IMR-90 (cell line): ENCODE measurements around the gene GNAT2. TPM values are rescaled to one million over a fixed set of nuclear protein-coding genes. Genes with fewer than 3 reads are reported as not detected.

Source experiments
- ATAC-seq: fragments of 200-7000 bp; cut with Tn5 transposase; 2 replicates; pipeline ENCODE4 v1.9.1; 2020; ENCODE audit warnings: low read depth, mild to moderate bottlenecking, moderate library complexity
- BruUV-seq: library from RNA; stranded (reverse); fragments of 400-500 nt; replicated peaks from 2 replicates; lab custom pipeline; 2021; lab: Mats Ljungman, UMichigan
- CTCF ChIA-PET: fragments of 300-600 bp; formaldehyde crosslinking; extraction: SDS; loops from one replicate; lab custom pipeline; 2021; ENCODE audit warnings: antibody characterized with exemption; lab: Yijun Ruan, JAX
- POLR2A ChIA-PET: fragments of 300-600 bp; sonication (Branson Sonifier 250); formaldehyde crosslinking; loops from one replicate; lab custom pipeline; 2022; ENCODE audit warnings: antibody characterized with exemption; ENCODE audit not compliant: unreplicated experiment; lab: Charles Lee
- DNase-seq: peaks from one replicate; pipeline ENCODE4 v3.0.0; 2013
- H2AFZ ChIP-seq: replicated peaks from 2 replicates; pipeline ENCODE3; 2013; ENCODE audit warnings: low read length, mild to moderate bottlenecking; ENCODE audit not compliant: poor library complexity
- H2AK5ac ChIP-seq: 2 replicates; pipeline ENCODE4 v1.6.1; 2013; ENCODE audit warnings: low read depth, low read length, inconsistent platforms
- H2AK9ac ChIP-seq: replicated peaks from 2 replicates; pipeline ENCODE3; 2013; ENCODE audit warnings: mild to moderate bottlenecking, low read depth, low read length, moderate library complexity; ENCODE audit not compliant: poor library complexity
- H2BK120ac ChIP-seq: 2 replicates; pipeline ENCODE4 v1.6.1; 2013; ENCODE audit warnings: low read depth, low read length, inconsistent platforms
- H2BK15ac ChIP-seq: 3 replicates; pipeline ENCODE4 v1.6.1; 2013; ENCODE audit warnings: low read depth, low read length, inconsistent platforms
- H2BK20ac ChIP-seq: 2 replicates; pipeline ENCODE4 v1.6.1; 2013; ENCODE audit warnings: low read depth, mild to moderate bottlenecking, inconsistent platforms, low read length, moderate library complexity
- H2BK5ac ChIP-seq: 2 replicates; pipeline ENCODE4 v1.6.1; 2013; ENCODE audit warnings: mild to moderate bottlenecking, low read depth, low read length, inconsistent platforms; ENCODE audit not compliant: poor library complexity, severe bottlenecking
- H3K14ac ChIP-seq: replicated peaks from 2 replicates; pipeline ENCODE4 v1.6.1; 2013; ENCODE audit warnings: low read depth, low read length, inconsistent platforms
- H3K18ac ChIP-seq: 2 replicates; pipeline ENCODE4 v1.6.1; 2013; ENCODE audit warnings: low read depth, low read length, control low read depth
- H3K23ac ChIP-seq: 2 replicates; pipeline ENCODE4 v1.6.1; 2013; ENCODE audit warnings: low read depth, low read length, inconsistent platforms
- H3K27ac ChIP-seq: 2 replicates; pipeline ENCODE4 v1.5.1; 2013; ENCODE audit warnings: mild to moderate bottlenecking, control low read depth, low read length; ENCODE audit not compliant: insufficient read depth
- H3K27me3 ChIP-seq: 2 replicates; pipeline ENCODE4 v1.6.1; 2013; ENCODE audit warnings: low read length; ENCODE audit not compliant: control insufficient read depth, insufficient read depth
- H3K36me3 ChIP-seq: 2 replicates; pipeline ENCODE4 v1.6.1; 2013; ENCODE audit warnings: low read length, mixed read lengths; ENCODE audit not compliant: control insufficient read depth, insufficient read depth
- H3K4ac ChIP-seq: 2 replicates; pipeline ENCODE4 v1.6.1; 2013; ENCODE audit warnings: low read depth, low read length, inconsistent platforms
- H3K4me1 ChIP-seq: 2 replicates; pipeline ENCODE4 v1.6.1; 2013; ENCODE audit warnings: low read length, mixed read lengths; ENCODE audit not compliant: control insufficient read depth, insufficient read depth
- H3K4me2 ChIP-seq: 2 replicates; pipeline ENCODE4 v1.6.1; 2013; ENCODE audit warnings: low read depth, mild to moderate bottlenecking, control low read depth, low read length, moderate library complexity
- H3K4me3 ChIP-seq: 2 replicates; pipeline ENCODE4 v1.5.1; 2013; ENCODE audit warnings: low read depth, mild to moderate bottlenecking, control low read depth, low read length, moderate library complexity; ENCODE audit not compliant: insufficient read depth
- H3K56ac ChIP-seq: 2 replicates; pipeline ENCODE4 v1.6.1; 2013; ENCODE audit warnings: low read length, inconsistent platforms; ENCODE audit not compliant: insufficient read depth; ENCODE audit errors: extremely low read depth
- H3K79me1 ChIP-seq, 2 experiments: 2 replicates each; pipeline ENCODE4 v1.6.1; 2013; ENCODE audit warnings: low read length in 2 of 2, inconsistent platforms in 1 of 2, low read depth in 1 of 2
- H3K9ac ChIP-seq: 2 replicates; pipeline ENCODE4 v1.6.1; 2013; ENCODE audit warnings: low read depth, low read length, control low read depth
- H3K9me1 ChIP-seq: 2 replicates; pipeline ENCODE4 v1.6.1; 2013; ENCODE audit warnings: low read length, inconsistent platforms; ENCODE audit not compliant: insufficient read depth
- H3K9me3 ChIP-seq: 2 replicates; pipeline ENCODE4 v1.6.1; 2013; ENCODE audit warnings: low read length; ENCODE audit not compliant: control insufficient read depth, insufficient read depth
- H4K20me1 ChIP-seq: 2 replicates; pipeline ENCODE4 v1.6.1; 2013; ENCODE audit warnings: low read length, inconsistent platforms; ENCODE audit not compliant: insufficient read depth
- H4K5ac ChIP-seq: 2 replicates; pipeline ENCODE4 v1.6.1; 2013; ENCODE audit warnings: mild to moderate bottlenecking, low read depth, low read length, control low read depth
- H4K8ac ChIP-seq, 2 experiments: 2 replicates each; pipeline ENCODE4 v1.6.1; 2013; ENCODE audit warnings: low read depth in 2 of 2, low read length in 2 of 2, control low read depth in 1 of 2, inconsistent platforms in 1 of 2
- H4K91ac ChIP-seq: 2 replicates; pipeline ENCODE4 v1.6.1; 2013; ENCODE audit warnings: low read depth, low read length, inconsistent platforms; ENCODE audit not compliant: insufficient read depth
- BHLHE40 ChIP-seq: fragments of 150-350 bp; IDR thresholded peaks from 2 replicates; pipeline ENCODE4 v1.6.1; 2016; ENCODE audit warnings: mild to moderate bottlenecking, low read depth, low read length
- CEBPB ChIP-seq: IDR thresholded peaks from 2 replicates; pipeline ENCODE4 v1.6.1; 2012; ENCODE audit warnings: low read depth, low read length, improper control_type of control experiment
- CHD1 ChIP-seq: IDR thresholded peaks from 2 replicates; pipeline ENCODE4 v1.6.1; 2012; ENCODE audit warnings: low read depth, low read length, improper control_type of control experiment
- FOS ChIP-seq: fragments of 150-350 bp; IDR thresholded peaks from 2 replicates; pipeline ENCODE4 v1.6.1; 2016; ENCODE audit warnings: low read depth, low read length
- MAFK ChIP-seq: IDR thresholded peaks from 2 replicates; pipeline ENCODE4 v1.6.1; 2012; ENCODE audit warnings: low read depth, low read length, improper control_type of control experiment
- MAZ ChIP-seq: IDR thresholded peaks from 2 replicates; pipeline ENCODE4 v1.6.1; 2012; ENCODE audit warnings: low read depth, mild to moderate bottlenecking, low read length, improper control_type of control experiment, moderate library complexity, borderline replicate concordance
- MXI1 ChIP-seq: IDR thresholded peaks from 2 replicates; pipeline ENCODE4 v1.6.1; 2012; ENCODE audit warnings: low read depth, mild to moderate bottlenecking, low read length, moderate library complexity, borderline replicate concordance
- NFE2L2 ChIP-seq: fragments of 150-350 bp; IDR thresholded peaks from 2 replicates; pipeline ENCODE4 v1.6.1; 2016; ENCODE audit warnings: low read depth, mild to moderate bottlenecking, low read length
- POLR2A ChIP-seq: IDR thresholded peaks from 2 replicates; pipeline ENCODE4 v1.6.1; 2012; ENCODE audit warnings: mild to moderate bottlenecking, low read depth, low read length
- RAD21 ChIP-seq: IDR thresholded peaks from 2 replicates; pipeline ENCODE4 v1.6.1; 2012; ENCODE audit warnings: low read length, improper control_type of control experiment
- RCOR1 ChIP-seq: IDR thresholded peaks from 2 replicates; pipeline ENCODE4 v1.6.1; 2012; ENCODE audit warnings: mild to moderate bottlenecking, low read length, improper control_type of control experiment; ENCODE audit not compliant: insufficient replicate concordance
- RFX5 ChIP-seq: IDR thresholded peaks from 2 replicates; pipeline ENCODE4 v1.8.0; 2012; ENCODE audit warnings: low read depth, mild to moderate bottlenecking, low read length, moderate library complexity
- SMC3 ChIP-seq: fragments of 150-350 bp; IDR thresholded peaks from 2 replicates; pipeline ENCODE4 v1.6.1; 2016; ENCODE audit warnings: low read depth, mild to moderate bottlenecking, antibody characterized with exemption, low read length, moderate library complexity
- USF2 ChIP-seq: fragments of 150-350 bp; IDR thresholded peaks from 2 replicates; pipeline ENCODE4 v1.6.1; 2017; ENCODE audit warnings: mild to moderate bottlenecking, antibody characterized with exemption, low read length, low read depth
- WGBS, 2 experiments: methylation state at CpG; one replicate each; pipeline versions ENCODE4 v1.1.5 to v1.1.7; 2013; ENCODE audit warnings: missing lambda C conversion rate in 2 of 2; ENCODE audit not compliant: insufficient read length in 1 of 2; ENCODE audit errors: extremely low coverage in 2 of 2; 5-methylcytosine and 5-hydroxymethylcytosine counted together
- dilution Hi-C: fragments of 300-500 bp; cut with HindIII; formaldehyde crosslinking; loops from one replicate; pipeline ENCODE4 v1.14.3; 2018; ENCODE audit warnings: low sequenced_read_pairs; ENCODE audit not compliant: unreplicated experiment
- in situ Hi-C: fragments of 300-500 bp; cut with MboI; formaldehyde crosslinking; loops from 3 replicates; pipeline ENCODE4 v1.14.3; 2019; ENCODE audit warnings: low sequenced_read_pairs, inconsistent platforms, mixed read lengths
- intact Hi-C: fragments of 100-400 bp; cut with micrococcal nuclease; formaldehyde crosslinking; loops from 2 replicates; pipeline ENCODE4 v1.10.0; 2022
- polyA plus RNA-seq, 3 experiments: library from polyadenylated mRNA; depleted of rRNA; stranded (reverse); fragments of >200 nt; gene quantifications; 2 replicates each; pipeline ENCODE4 v1.2.3, GENCODE V29; 2012; ENCODE audit warnings: low replicate concordance in 1 of 3
- total RNA-seq: library from RNA; depleted of rRNA; stranded (reverse); fragments of >200 nt; gene quantifications from 2 replicates; pipeline ENCODE4 v1.2.3, GENCODE V29; 2012
- TF ChIP-seq, protein P1 (sequence below): fragments of 150-350 bp; IDR thresholded peaks from 2 replicates; pipeline ENCODE4 v1.6.1; 2016; ENCODE audit warnings: low read depth, mild to moderate bottlenecking, low read length, moderate library complexity, borderline replicate concordance
- TF ChIP-seq, protein P2 (sequence below): conservative IDR thresholded peaks from 2 replicates; pipeline ENCODE4 v1.5.1; 2012; ENCODE audit warnings: mild to moderate bottlenecking, low read depth, low read length, improper control_type of control experiment

The GNAT2 gene
- total and polyA plus RNA-seq, 2 of the 4 experiments (the other 2 are of a cell fraction), result 0.17 to 0.36 TPM

DNA sequence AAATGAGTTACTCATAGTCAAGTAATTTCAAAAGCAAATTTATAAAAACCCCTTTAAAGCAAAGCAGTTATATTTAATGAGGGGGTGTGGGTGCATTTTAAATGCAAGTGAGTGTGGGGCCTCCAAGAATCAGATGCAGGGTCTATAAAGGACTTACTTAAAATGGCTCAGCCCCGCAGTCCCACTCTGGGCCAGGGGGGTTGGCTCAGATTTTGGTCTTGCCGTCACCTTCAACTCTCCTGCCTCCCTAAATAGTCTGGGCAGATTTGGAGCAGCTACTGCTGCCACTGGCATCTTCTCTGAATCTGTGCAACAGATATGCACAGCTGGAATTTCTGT, 16.4 kb upstream of the GNAT2 start:
- no peaks in the 10 kb centered on the region for H3K27me3 ChIP-seq
- H3K56ac ChIP-seq, result no peak overlapping the region
- no TSS peak for BruUV-seq
- H2AK5ac ChIP-seq, result no peak overlapping the region
- H3K9me1 ChIP-seq, result no peaks in the 10 kb centered on the region
- H2AK9ac ChIP-seq, result no peak overlapping the region
- in situ Hi-C loops (no loop called here), dilution Hi-C loops (no loop called here), intact Hi-C loops (no loop called here)
- H4K5ac ChIP-seq, result no peak overlapping the region
- no peak overlapping the region for H2BK20ac ChIP-seq
- no peak overlapping the region for H2BK15ac ChIP-seq
- H4K8ac ChIP-seq, result no peak overlapping the region
- H3K4ac ChIP-seq, result no peak overlapping the region
- no peak overlapping the region for H3K4me2 ChIP-seq
- 0 out of 2 replicates have a peak overlapping the region, but pooled peaks have one; percentile 3 for H4K91ac ChIP-seq
- no peak for DNase-seq
- TF ChIP-seq MAFK, result no peak
- TF ChIP-seq, protein P1, sequence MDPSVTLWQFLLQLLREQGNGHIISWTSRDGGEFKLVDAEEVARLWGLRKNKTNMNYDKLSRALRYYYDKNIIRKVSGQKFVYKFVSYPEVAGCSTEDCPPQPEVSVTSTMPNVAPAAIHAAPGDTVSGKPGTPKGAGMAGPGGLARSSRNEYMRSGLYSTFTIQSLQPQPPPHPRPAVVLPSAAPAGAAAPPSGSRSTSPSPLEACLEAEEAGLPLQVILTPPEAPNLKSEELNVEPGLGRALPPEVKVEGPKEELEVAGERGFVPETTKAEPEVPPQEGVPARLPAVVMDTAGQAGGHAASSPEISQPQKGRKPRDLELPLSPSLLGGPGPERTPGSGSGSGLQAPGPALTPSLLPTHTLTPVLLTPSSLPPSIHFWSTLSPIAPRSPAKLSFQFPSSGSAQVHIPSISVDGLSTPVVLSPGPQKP, result no peak
- no peak for TF ChIP-seq RFX5
- TF ChIP-seq MXI1, result no peak
- no peak for TF ChIP-seq SMC3
- TF ChIP-seq, protein P2, sequence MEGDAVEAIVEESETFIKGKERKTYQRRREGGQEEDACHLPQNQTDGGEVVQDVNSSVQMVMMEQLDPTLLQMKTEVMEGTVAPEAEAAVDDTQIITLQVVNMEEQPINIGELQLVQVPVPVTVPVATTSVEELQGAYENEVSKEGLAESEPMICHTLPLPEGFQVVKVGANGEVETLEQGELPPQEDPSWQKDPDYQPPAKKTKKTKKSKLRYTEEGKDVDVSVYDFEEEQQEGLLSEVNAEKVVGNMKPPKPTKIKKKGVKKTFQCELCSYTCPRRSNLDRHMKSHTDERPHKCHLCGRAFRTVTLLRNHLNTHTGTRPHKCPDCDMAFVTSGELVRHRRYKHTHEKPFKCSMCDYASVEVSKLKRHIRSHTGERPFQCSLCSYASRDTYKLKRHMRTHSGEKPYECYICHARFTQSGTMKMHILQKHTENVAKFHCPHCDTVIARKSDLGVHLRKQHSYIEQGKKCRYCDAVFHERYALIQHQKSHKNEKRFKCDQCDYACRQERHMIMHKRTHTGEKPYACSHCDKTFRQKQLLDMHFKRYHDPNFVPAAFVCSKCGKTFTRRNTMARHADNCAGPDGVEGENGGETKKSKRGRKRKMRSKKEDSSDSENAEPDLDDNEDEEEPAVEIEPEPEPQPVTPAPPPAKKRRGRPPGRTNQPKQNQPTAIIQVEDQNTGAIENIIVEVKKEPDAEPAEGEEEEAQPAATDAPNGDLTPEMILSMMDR, result no peak
- TF ChIP-seq MAZ, result no peak
- TF ChIP-seq CHD1, result no peak
- TF ChIP-seq CEBPB, result no peak
- TF ChIP-seq RAD21, result no peak
- TF ChIP-seq FOS, result no peak
- no peak for TF ChIP-seq POLR2A
- TF ChIP-seq NFE2L2, result no peak
- TF ChIP-seq BHLHE40, result no peak
- no peak for TF ChIP-seq USF2
- TF ChIP-seq RCOR1, result no peak
- peaks cover 19% of the 10 kb centered on the region for H3K36me3 ChIP-seq
- no peaks in the 10 kb centered on the region for H3K9me3 ChIP-seq
- ChIA-PET POLR2A (no interaction called here), CTCF (interaction anchor here (1.1 to 2.3 kb wide), 4 partner anchors 88 to 349 kb away, joined by 4 to 8 read pairs (median 4); partner anchors contain the start of genes AHCYL1 and GNAI3)
- peaks cover 11 to 13% of the 10 kb centered on the region in 2 experiments; a peak in 2 of 4 replicates for H3K79me1 ChIP-seq
- no peak overlapping the region for H3K18ac ChIP-seq
- H4K20me1 ChIP-seq, result 0 out of 2 replicates have a peak, but pooled peaks cover under 1% of the 10 kb centered on the region
- no peak overlapping the region for H2BK120ac ChIP-seq
- H2AFZ ChIP-seq, result no peak overlapping the region
- no peak overlapping the region for H3K9ac ChIP-seq
- H2BK5ac ChIP-seq, result no peak overlapping the region
- no peak overlapping the region for H3K23ac ChIP-seq
- WGBS, 2 experiments, result no CpG with 5 or more reads among the region's 2 CpGs
- H3K14ac ChIP-seq, result no peak overlapping the region
- H3K4me1 ChIP-seq, result peaks cover 10% of the 10 kb centered on the region
- no peak overlapping the region for H3K4me3 ChIP-seq
- no peak overlapping the region for H3K27ac ChIP-seq
- no peak for ATAC-seq
